ENCODE data around the gene EGLN2.
A peak's percentile ranks its signal among the peaks of the same experiment; 100 is the strongest.
"Not testable (repeated sequence)": the region's sequence is repeated elsewhere in the genome, so short reads cannot be mapped to it uniquely, and the experiment has no call there.

EGLN2 gene

DNA sequence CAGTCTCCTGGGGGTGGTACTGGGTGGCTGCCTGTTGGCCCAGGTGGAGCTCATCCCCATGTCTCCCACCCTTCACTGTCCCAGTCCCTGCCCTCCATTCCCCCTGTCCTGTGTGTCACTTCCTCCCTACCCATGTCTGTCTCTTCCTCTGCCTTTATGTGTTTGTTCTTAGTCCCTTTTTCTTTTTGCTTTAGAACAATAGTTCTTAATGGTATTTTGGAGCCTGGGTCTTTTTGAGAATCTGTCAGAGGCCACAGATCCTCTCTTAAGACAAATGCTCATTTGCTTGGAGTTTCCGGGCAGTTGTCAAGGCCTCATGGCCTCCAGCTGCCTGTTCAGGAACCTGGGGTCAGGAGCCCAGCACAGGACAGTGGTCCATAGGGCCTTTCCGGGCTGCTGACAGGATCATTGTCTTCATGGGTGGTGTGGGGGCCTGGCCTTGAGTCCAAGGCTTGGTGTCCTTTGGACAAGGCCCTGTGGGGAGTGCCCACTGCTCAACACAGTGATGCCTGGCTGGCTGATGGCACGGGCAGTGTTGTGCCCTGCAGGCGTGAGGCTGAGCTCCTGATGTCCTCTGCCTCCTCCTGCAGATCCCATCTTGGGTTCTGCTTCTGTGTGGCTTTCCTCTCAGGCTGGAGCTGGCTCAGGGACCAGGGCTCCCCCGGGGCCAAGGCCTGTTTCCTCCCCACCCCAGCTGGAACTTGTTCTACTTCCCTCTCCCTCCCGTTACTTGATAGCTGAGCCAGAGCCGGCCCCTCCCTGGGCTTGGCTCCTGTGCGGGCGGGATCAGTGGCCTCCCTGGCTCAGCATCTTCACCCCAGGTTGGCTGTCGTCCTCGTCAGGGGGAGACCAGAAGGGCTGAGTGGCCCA is 3.5 kb downstream of the EGLN2 start:
- DNase-seq: no peak

DNA sequence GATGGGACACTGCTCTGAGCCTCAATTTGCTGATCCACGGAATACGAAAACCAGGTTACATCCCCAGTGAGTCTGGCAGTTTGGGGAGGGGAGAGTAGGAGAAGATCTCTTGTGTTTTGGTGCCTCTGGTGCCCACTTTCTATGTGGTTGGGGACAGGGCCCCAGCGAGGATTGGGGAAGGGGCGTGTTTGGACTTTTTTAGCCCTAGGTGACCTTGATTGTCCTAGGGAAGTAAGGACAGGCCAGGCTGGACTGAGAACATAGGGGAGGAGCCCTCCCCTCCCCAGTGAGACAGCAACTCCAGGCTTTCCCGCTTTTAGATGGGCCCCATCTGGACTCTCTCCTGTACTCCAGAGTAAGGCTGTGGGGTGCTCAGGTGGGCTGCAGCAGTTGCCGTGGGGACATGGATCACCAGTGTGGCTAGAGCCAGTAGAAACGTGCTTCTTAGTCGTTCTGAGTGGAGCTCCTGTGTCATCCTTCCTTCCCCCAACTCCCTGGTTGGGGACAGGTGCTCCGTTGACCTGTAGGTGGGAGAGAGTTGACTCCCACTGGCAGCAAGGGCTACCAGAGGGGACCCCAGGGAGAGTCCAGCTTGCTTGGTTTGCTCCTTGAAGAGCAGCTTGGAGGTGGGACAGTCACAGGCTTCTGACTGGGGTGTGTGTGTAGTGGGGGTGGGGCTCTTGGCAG is 4.3 kb downstream of the EGLN2 start:
- DNase-seq: no peak

DNA sequence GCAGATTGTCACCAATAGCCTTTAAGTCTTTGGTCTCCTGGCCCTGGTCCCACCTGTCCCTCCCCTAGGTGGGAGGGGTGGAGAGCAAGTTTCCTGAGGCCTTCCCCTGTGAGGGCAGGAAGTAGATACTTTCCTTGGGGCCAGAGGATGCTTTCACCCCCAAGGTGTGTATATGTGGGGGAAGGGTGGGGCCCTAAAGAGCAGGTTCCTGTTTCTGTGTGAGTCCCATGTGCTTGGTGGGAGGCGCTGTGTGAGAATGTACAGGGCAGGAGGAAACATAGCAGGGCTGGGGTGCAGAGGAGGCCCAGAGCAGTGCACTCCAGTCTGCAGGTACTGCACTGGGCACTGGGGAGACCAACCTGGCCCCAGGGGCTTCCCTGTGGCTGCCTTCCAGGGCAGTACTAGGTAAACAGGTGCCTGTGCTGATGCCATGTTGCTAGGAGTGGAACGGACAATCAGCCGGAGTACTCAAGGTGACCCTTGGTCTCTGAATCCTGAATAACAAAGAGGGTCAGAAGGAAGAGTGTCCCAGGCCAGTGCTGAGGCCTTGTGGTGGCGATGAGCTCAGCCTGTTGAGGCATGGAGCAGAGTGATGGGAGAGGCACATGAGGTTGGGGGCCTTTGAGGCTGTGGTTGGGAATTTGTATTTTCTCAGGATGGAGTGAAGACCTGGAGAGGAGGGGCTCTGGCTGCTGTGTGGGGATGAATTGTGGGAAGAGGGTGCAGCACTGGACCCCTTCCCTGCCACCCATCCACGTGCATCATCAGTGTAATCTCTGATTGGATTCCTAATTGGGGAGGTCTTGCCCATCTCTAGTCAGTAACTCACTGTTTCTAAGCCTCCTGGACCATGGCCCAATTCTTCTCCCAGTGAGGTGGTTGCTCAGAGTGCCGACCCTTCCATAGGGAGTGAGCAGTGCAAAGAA is 5.1 kb downstream of the EGLN2 start:
- peak; percentile 73 for DNase-seq

DNA sequence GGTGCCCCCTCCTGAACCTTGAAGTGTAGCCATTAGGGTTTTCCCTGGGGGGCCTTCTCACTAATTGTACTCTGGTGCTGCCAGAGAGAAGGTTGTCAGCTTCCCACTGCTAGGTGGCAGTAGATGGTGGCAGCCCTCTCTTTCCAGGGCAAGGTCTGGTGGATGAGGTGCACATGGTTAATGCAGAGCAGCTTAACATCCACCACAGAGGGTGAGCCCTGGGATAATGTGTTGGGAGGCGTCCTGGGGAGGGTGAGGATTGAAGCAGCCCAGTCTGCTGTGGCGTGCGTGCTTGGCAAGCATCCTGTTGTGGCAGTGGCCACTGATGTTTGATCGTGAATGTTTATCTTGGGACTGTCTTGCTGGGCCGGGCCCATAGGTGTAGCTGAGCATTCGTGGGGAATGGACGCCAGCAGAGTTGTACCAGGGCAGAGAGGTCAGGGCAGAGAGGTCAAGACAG is 5.8 kb downstream of the EGLN2 start:
- DNase-seq: no peak

DNA sequence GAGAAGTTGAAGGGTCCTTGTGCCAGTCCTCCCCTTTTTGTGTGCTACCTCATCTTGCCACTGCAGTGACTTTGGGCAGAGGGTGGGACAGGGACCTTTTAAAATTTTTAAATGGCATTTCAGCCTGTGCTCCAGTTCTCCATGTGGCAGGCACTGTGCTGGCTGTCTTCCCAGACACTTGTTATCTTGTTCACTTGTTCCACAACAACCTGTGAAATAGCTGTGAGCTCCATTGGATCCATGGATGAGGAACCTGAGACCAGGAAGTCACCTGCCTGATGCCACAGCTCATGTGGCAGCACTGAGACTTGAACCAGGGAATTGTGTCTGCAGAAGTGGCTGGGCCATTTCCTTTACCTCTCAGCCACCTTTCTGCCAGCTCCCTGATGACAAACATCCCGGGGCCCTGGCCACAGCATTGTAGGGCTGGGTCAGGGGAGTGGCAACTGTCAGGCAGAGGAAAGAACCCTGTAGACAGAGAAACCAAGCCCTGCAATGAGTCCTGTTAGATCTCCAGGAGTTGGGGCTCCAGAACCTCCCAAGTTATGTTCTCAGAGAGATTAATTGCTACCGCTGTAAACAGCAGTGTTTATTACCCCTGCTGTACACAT is 6.4 kb downstream of the EGLN2 start:
- DNase-seq: no peak

DNA sequence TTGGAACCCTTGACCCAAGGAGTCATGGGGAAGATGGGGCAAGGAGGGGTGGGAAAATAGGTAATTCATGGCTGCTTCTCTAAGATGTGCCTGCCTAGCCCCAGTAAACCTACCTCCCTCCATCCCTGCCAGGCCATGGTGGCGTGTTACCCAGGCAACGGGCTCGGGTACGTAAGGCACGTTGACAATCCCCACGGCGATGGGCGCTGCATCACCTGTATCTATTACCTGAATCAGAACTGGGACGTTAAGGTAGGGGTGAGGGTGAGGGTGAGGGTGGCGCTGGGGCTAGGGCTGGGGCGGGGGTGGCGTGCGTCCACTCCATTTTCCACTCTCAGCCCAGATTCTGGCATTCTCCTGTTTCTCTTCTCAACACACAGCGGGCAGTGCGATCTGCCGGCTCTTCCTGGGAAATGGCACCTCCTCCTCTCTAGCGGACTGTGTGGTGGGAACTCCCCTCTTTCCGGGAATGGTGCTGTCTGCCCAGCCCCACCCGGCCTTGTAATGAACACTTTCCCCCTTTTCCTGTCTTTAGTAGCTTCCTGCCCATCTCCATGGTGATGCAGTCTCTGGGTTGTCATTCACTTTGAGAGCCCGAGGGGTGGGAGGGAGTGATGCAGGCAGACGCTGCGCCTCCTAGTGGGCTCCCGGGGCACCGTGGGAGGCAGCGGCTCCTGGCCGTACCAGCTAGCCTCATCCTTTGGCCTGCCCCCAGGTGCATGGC is 7.6 kb downstream of the EGLN2 start:
- no peak for DNase-seq

DNA sequence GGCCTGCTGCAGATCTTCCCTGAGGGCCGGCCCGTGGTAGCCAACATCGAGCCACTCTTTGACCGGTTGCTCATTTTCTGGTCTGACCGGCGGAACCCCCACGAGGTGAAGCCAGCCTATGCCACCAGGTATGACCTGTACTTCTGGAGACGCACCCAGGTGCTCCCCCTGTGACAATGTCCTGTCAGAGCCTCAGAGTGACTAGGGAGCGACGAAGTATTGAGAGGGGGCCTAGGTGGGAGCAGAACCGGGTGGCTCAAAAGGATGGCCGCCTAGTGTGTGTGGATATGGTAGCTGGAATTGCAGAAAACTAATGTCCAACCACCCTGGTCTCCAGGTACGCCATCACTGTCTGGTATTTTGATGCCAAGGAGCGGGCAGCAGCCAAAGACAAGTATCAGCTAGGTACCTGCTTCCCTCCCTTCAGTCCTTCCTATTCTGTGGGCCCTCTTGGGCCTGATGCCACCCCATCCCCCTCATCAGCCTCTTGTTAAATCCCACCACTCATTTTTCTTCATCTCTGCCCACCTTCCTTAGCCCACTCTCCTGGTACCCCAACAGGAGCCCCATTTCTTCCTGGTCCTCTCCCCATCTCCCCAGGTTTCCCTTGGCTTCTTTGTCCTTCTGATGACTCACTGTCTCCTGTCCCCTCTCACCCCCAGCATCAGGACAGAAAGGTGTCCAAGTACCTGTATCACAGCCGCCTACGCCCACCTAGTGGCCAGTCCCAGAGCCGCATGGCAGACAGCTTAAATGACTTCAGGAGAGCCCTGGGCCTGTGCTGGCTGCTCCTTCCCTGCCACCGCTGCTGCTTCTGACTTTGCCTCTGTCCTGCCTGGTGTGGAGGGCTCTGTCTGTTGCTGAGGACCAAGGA is 8.4 kb downstream of the EGLN2 start:
- DNase-seq: peak; percentile 29

DNA sequence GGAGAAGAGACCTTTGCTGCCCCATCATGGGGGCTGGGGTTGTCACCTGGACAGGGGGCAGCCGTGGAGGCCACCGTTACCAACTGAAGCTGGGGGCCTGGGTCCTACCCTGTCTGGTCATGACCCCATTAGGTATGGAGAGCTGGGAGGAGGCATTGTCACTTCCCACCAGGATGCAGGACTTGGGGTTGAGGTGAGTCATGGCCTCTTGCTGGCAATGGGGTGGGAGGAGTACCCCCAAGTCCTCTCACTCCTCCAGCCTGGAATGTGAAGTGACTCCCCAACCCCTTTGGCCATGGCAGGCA is 9.0 kb downstream of the EGLN2 start:
- no peak for DNase-seq

DNA sequence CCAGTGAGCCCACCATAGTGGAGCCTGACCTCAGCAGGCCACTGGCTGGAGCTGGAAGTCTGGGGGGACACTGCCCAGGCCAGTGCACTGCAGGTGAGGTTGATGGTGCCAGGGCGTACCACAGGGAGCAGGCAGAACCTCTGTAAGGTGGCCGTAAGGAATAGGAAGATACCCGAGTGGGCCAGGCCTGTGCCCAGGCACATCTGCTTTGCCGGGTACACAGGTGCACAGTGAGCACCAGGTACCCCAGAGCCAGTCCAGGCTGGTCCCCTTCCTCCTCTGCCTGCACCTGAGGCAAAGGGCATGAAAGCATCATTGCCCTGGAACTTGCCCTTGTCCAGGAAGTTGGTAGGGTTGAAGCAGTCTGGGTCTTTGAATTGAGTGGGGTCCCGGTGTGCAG is 9.5 kb downstream of the EGLN2 start:
- DNase-seq: no peak

DNA sequence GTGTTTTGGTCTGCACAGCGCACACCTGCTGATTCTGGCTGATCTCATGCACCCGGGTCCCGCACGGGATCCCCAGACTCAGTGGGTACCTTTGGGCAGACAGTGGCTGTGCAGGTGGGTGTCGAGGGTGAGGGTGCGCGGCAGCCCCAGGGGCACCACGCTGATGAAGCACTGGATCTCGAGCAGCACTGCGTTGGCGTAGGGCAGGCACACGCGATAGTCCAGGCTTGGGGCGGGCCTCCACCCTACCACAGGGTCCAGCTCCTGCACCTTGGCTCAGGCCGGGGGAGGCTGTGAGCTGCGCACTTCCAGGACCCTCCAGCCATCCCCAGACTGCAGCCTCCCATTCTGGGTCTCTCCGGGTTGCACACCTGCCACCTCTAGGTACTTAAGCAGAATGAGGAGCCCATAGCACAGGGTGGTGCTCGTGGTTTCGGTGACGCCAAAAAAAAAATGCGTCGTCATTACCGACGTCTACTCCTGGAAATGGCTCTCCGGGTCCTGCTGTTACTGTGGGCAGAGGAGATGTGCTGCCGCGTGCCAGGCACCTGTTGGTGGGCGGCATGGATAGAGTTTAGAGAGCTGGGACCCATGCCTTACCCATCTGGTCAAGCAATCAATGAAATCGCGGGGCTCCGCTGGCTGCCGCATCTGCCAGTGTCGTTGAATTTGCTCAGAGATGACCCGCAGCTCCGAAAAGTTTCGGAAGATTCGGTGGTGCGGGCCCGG is 10.5 kb downstream of the EGLN2 start:
- DNase-seq: no peak

DNA sequence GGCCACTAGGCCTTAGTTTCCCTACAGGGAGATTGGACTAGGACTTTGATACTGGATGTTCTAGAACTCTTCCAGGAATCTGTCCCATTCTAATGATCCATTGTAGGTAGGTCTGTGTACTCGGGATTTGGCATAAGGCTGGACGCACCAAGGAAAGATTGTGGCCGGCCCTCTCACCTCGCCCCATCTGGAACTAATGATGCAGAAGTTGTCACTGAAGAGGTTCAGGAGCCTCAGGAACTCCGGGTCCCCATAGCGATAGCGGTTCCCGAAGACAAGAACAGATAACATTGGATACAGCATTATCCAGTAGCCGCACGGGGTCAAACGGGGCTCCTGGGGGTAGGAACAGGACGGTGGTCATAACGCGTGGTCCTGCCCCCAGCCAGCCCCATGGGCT is 11.2 kb downstream of the EGLN2 start:
- DNase-seq: no peak

DNA sequence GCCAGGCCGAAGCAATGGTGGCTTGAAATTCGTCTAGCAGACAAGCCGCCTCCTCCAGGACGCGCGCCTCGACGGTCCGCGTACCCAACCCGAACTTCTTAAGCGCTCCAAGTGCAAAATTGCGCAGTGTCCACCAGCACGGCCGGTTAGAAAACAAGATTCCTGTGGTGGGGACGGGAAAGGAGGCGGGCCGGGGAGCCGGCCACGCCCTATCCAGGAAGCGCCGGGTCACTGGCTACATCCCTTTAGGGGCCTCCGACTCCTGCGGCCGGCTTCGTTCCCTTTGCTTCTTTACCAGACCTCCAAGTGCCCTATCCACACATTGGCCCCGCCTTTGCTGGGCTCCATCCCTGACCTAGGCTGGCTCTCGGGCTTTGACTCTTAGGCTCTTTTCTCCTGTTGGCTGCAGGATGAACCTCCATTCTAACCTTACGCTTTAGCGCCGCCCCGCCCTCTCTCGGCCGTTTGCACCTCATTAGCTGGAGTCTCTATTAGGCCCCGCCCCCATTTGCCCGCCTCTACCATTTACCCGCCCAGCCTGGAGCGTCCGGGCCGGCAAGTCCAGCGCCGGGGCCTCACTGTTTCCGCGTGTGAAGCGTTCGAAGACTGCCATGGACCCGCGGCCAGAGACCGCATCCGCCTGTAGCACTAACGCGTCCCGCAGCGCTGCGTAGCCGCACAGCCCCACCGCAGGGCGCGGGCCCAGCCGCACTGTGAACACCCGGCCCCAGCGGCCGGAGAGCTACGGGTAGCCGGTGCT is 11.8 kb downstream of the EGLN2 start:
- peak; percentile 28 for DNase-seq

DNA sequence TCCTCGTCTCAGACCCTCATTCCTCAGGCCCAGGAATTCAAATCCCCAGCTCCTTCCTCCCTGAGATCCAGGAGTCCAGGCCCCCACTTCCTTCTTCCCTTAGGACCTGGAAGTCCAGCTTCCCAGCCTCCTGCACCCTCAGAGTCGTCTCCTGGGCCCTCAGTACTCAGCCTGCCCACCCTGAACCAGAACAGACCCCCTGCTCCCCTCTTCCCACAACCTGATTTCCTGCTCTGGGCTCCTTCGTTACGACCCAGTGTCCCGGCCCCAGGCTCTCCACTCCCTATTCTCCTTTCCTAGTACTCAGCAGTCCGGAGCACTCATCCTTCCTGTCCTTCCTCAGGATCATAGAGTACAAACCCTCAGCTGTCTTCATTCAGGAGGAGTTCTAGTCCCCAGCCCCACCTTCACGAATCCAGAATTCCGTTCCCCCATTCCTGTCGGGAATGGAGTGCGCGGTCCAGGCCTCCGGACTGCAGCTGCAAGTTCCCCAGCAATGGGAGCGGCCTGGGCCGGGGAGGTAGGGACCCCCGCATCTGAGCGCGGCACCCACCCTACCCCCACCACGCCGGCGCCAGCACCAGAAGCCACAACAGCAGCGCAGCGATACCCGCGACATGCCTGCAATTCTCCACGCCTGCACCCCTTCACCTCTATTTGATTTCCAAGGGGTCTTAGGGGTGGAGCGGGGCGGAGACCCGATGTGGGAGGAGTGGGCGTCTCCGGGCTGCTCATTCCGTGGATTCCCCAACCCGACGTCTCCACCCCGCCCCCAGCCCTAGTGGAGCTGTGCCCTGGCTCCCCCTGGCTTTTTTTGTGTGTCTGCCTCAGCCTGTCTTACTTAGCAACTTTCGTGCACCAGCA is 12.7 kb downstream of the EGLN2 start:
- DNase-seq: peak; percentile 45

DNA sequence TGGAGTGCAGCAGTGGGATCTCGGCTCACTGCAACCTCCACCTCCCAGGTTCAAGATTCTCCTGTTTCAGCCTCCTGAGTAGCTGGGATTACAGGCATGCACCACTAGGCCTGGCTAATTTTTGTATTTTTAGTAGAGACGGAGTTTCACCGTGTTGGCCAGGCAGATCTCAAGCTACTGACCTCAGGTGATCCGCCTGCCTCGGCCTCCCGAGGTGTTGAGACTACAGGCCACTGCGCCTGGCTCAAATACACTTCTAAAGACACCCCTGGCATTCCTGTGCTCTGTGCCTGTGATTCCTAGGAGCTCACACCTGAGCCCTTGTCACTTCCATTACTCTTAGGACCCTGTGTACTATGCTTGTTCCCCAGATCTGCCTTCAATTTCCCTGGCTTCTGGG is 13.6 kb downstream of the EGLN2 start:
- DNase-seq: not testable (repeated sequence)

DNA sequence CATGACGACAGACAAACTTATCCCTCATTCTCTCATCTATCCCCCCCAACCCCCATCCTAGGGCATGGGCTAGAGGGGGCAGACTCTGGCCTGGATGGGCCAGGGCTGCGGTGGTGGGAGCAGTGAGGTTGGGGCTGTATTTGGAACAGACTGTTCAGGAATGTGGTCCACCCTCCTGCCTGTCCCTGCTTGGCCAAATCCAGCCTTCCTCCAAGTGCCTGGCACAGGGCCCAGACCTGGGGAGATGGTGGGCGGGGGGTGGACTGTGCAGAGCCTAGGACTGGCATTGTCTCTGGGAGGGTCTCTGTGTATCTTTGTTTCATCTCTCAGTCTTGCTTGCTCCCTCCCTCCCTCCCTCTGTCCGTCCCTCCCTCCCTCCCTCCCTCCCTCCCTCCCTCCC is 14.2 kb downstream of the EGLN2 start:
- no peak for DNase-seq

DNA sequence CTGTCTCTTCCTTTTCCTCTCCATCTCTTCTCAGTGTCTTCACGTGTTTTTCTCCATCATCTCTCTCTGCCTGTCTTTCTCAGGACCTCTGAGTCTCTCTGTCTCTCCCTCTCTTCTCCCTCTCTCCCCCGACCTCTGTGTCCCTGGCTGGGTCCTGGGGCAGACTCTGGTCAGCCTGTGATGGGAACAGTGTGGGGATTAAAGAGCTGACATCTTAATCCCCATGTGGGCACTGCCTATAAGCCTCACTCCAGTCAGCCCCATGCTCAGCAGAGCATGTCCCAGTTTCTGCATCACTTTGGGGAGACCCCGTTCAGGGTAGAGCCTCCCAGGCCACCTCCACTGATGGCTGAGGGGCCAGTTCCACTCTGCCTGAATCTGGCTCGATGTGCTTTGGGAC is 16.2 kb downstream of the EGLN2 start:
- DNase-seq: no peak

DNA sequence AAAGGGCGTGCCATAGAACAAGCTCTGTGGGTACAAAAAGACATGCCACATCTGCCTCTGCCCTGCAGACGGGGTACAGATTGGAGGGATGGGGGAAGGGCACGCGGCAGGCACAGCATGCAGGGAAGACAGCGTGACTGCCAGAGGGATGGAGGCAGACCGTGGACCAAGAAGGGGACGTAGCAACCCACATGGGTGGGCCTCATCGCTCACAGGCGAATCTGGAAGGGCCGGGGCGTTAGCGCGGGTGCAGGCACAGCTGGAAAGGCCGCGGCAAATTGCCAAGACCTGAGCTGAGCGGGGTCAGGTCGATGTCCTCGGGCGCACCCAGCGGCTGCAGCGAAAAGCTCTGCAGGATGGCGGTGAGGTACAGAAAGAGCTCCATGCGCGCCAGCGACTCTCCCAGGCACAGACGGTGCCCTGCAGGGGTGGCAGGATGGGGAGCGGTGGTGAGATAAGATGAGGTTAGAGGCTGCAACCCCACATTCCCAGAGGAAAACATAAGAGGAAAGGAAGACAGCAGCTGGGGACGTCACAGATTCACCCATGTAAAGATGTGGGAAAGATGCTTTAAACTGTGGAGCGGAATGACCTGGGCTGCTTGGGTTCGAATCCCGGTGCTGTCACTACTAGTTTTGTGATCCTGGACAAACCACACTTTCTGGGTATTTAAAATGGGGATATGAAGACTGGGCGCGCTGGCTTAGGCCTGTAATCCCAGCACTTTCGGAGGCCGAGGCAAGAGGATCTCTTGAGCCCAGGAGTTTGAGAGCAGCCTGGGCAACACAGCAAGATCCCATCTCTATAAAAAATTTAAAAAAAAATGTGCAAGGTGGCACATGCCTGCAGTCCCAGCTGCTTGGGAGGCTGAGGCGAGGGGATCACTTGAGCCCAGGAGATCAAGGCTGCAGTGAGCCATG is 19.7 kb downstream of the EGLN2 start:
- peak; percentile 73 for DNase-seq

All from RPMI8226 (cell line).